Endothelial cell of umbilical vein (primary cell): Measurements from ENCODE around the gene NTF3.

Experiments
- GATA2 ChIP-seq: IDR thresholded peaks from 2 replicates; pipeline ENCODE4 v1.7.0; 2011; ENCODE audit warnings: low read depth, mild to moderate bottlenecking, moderate library complexity, mixed read lengths, low read length; ENCODE audit not compliant: insufficient read length, insufficient read depth
- POLR2AphosphoS5 ChIP-seq: IDR thresholded peaks from 2 replicates; pipeline ENCODE4 v1.6.1; 2012; ENCODE audit warnings: low read depth, mild to moderate bottlenecking, control low read depth, low read length, moderate library complexity; ENCODE audit not compliant: insufficient read depth
- TF ChIP-seq, protein P1 (sequence below): IDR thresholded peaks from 2 replicates; pipeline ENCODE4 v1.6.1; 2011; ENCODE audit not compliant: insufficient read depth, insufficient read length

DNA sequence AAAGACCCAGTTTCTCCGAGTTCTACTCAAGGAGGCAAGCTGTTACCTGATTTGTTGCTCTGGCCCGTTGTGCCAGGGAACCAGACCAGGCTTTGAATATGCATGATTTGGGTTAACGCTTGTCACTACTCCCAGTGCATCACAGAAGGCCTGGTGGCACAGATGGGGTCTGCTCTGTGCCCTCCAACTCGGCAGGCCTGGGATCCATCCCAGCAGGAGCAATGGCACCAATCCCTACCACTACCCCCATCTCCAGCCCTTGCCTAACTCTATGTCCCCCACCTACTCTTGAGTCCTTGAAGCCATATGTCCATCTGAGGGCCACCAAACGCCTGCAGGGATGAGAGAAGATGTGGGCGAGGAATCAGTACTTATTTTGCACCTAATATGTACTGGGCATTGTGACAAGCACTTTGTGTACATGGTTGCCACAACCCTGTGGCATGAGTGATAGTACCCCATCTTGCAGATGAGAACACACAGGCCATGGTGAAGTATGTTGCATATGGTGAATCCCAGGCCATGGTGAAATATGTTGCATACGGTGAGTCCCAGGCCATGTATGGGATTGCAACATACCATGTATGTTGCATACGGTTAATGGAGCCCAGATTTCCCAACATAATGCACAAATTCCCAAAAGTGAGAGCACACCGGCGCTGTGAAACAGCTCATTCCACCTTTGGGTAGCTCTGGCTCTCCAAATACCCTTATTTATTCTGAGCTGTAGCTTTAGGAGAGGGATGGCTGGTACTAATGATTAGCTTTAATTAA is 102.7 kb downstream of the NTF3 start:
- TF ChIP-seq POLR2AphosphoS5 (no peak), GATA2 (no peak)
- TF ChIP-seq, protein P1, sequence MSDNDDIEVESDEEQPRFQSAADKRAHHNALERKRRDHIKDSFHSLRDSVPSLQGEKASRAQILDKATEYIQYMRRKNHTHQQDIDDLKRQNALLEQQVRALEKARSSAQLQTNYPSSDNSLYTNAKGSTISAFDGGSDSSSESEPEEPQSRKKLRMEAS = no peak
